Astrocyte of the spinal cord (primary cell): ENCODE measurements around the gene GNB5.

Source experiments
- DNase-seq: peaks from one replicate; pipeline ENCODE4 v3.0.0; 2011; ENCODE audit warnings: low read depth, low spot score
- H3K4me3 ChIP-seq: 2 replicates; pipeline ENCODE4 v1.5.1; 2011; ENCODE audit warnings: low read depth, mild to moderate bottlenecking, low read length, moderate library complexity
- CTCF ChIP-seq: IDR thresholded peaks from 2 replicates; pipeline ENCODE4 v1.5.1; 2012; ENCODE audit warnings: low read depth, mild to moderate bottlenecking, low read length, inconsistent platforms
- in situ Hi-C: cut with HindIII; loops from 2 replicates; pipeline ENCODE4 v1.10.0; 2017; ENCODE audit warnings: low sequenced_read_pairs

Gene GNB5

GRCh38 chr15:52109559-52110451 lies 81.4 kb downstream of the GNB5 start:
- in situ Hi-C loops = no loop called here
- no peak overlapping the region for H3K4me3 ChIP-seq
- DNase-seq = no peak
- TF ChIP-seq CTCF = no peak

GRCh38 chr15:52107238-52107637 lies 84.0 kb downstream of the GNB5 start:
- DNase-seq = no peak
- in situ Hi-C loops = no loop called here
- no peak for TF ChIP-seq CTCF
- no peak overlapping the region for H3K4me3 ChIP-seq

GRCh38 chr15:52106641-52107040 lies 84.6 kb downstream of the GNB5 start:
- no peak for DNase-seq
- no peak overlapping the region for H3K4me3 ChIP-seq
- no peak for TF ChIP-seq CTCF
- in situ Hi-C loops = no loop called here

- in situ Hi-C loops = no loop called here
- no peak overlapping the region for H3K4me3 ChIP-seq
- DNase-seq = no peak
- no peak for TF ChIP-seq CTCF
Observed at GRCh38 chr15:52105846-52106245, 85.3 kb downstream of the GNB5 start.

GRCh38 chr15:52104532-52105004 lies 86.6 kb downstream of the GNB5 start:
- in situ Hi-C loops = no loop called here
- no peak for TF ChIP-seq CTCF

GRCh38 chr15:52103217-52104207 lies 87.7 kb downstream of the GNB5 start:
- no peak overlapping the region for H3K4me3 ChIP-seq
- peak; percentile 94 for DNase-seq
- in situ Hi-C loops = no loop called here
- no peak for TF ChIP-seq CTCF

More at GRCh38 chr15:52104532-52105004, 86.6 kb downstream of the GNB5 start:
- no peak overlapping the region for H3K4me3 ChIP-seq
- DNase-seq = no peak
